ENCODE data around the gene DLGAP4. TPM values are rescaled to one million over a fixed set of nuclear protein-coding genes. Genes with fewer than 3 reads are reported as not detected.
A peak's percentile ranks its signal among the peaks of the same experiment; 100 is the strongest.

The DLGAP4 gene
- total and polyA plus RNA-seq, 9 of the 15 experiments (the other 6 are each of a cell fraction or from before 2014, with no cell fraction given) = 0.31 to 34.1 (median 4.5) TPM

- Histone ChIP-seq H3K4me1 (replicated peaks in 1 of 2; ENCODE audit: control insufficient read depth in 2 of 2, insufficient read depth in 2 of 2, low read length in 2 of 2) (no peaks in the 10 kb centered on the region; a peak in 1 of 5 replicates), H3K27ac (ENCODE audit: extremely low read depth, low read depth, low read length) (no peak overlapping the region), H3K4me3 (no peak overlapping the region), H2AFZ (ENCODE audit: low read depth, low read length) (no peak overlapping the region), H3K4me2 (ENCODE audit: insufficient read depth, low read length) (no peak overlapping the region), H3K27me3 (ENCODE audit: control insufficient read depth in 2 of 2, insufficient read depth in 2 of 2, low read length in 2 of 2) (no peaks in the 10 kb centered on the region), H3K9ac (ENCODE audit: insufficient read depth in 1 of 2, low read depth in 2 of 2, low read length in 2 of 2) (no peak overlapping the region), H3K9me3 (replicated peaks; ENCODE audit: control insufficient read depth, insufficient read depth, low read depth, low read length) (no peaks in the 10 kb centered on the region), H3K79me2 (ENCODE audit: control insufficient read depth, insufficient read depth, low read length) (peaks cover 3% of the 10 kb centered on the region; the same call in 2 of the 3 replicates), H3K9me1 (ENCODE audit: control insufficient read depth, insufficient read depth, low read length) (peaks cover 3% of the 10 kb centered on the region), H4K20me1 (replicated peaks; ENCODE audit: control insufficient read depth, insufficient read depth, low read length) (peaks cover 7% of the 10 kb centered on the region), H3K36me3 (ENCODE audit: control insufficient read depth, insufficient read depth, low read length) (no peaks in the 10 kb centered on the region)
- WGBS (ENCODE audit: insufficient coverage, low coverage, missing lambda C conversion rate) = 49% methylated on average over 2 of the region's 2 CpGs
- BruUV-seq (replicated peaks) = no TSS peak
- in situ Hi-C loops (cut with MboI) = no loop called here
- FAIRE-seq = no peak
- POLR2A ChIA-PET = interaction anchor here (0.7 to 1.4 kb wide), 2 partner anchors 9 to 15 kb away, joined by 3 to 4 read pairs; no protein-coding TSS in a partner anchor
- CTCF ChIA-PET (ENCODE audit: low intra/inter-chr PET ratio) = no interaction called here
- ATAC-seq = 0 out of 3 replicates have a peak, but pooled peaks have one; percentile 37
- peak in 1 of 4 experiments; percentile 43 for DNase-seq (ENCODE audit: extremely low read depth in 1 of 4, low spot score in 3 of 4)
- TF ChIP-seq ZNF175 (CRISPR knock-in tag; IDR thresholded peaks at IDR 0.05; ENCODE audit: low read depth) = no peak
- TF ChIP-seq MEIS2 (IDR thresholded peaks at IDR 0.05; ENCODE audit: partially characterized antibody) = peak; percentile 35
- TF ChIP-seq CHAMP1 (IDR thresholded peaks at IDR 0.05) = no peak
- intact Hi-C loops (cut with micrococcal nuclease) = no loop called here
Observed at GRCh38 chr20:36479938-36480337, 173.8 kb downstream of the DLGAP4 start.

Data from K562 (cell line).